Gastroesophageal sphincter (tissue), 4 donors: ENCODE measurements around the gene TARDBP. TPM values are rescaled to one million over a fixed set of nuclear protein-coding genes. Genes with fewer than 3 reads are reported as not detected.

Experiments
- ATAC-seq: fragments of 150-250 bp; one replicate; pipeline ENCODE4 v1.9.1; 2016; ENCODE audit warnings: mild to moderate bottlenecking, moderate library complexity
- H3K27ac ChIP-seq, 4 donors: fragments of 200-600 bp; sonication (generic) in 3 of 4; 1 replicate in 3 of 4; 2 replicates in 1 of 4; pipeline ENCODE4 v1.5.1; 2016 to 2019
- H3K27me3 ChIP-seq: fragments of 200-600 bp; sonication (generic); one replicate; pipeline ENCODE4 v1.5.1; 2019
- H3K36me3 ChIP-seq, 2 donors: fragments of 200-600 bp; sonication (generic); one replicate each; pipeline ENCODE4 v1.5.1; 2019; ENCODE audit warnings: control low read depth in 1 of 2
- H3K4me1 ChIP-seq, 3 donors: fragments of 200-600 bp; sonication (generic); 1 replicate in 2 of 3; 2 replicates in 1 of 3; pipeline ENCODE4 v1.5.1; 2016 to 2019; ENCODE audit warnings: control low read depth in 2 of 3
- H3K4me3 ChIP-seq, 2 donors: fragments of 200-600 bp; sonication (generic); one replicate each; pipeline ENCODE4 v1.5.1; 2019; ENCODE audit warnings: mild to moderate bottlenecking in 1 of 2, moderate library complexity in 1 of 2
- H3K9me3 ChIP-seq, 3 donors: fragments of 200-600 bp; sonication (generic); one replicate each; pipeline ENCODE4 v1.5.1; 2017 to 2019; ENCODE audit warnings: control low read depth in 2 of 3
- EP300 ChIP-seq: sonication (generic); formaldehyde crosslinking; IDR thresholded peaks from one replicate; pipeline ENCODE4 v1.6.1; 2017; ENCODE audit warnings: antibody characterized with exemption, mild to moderate bottlenecking
- POLR2A ChIP-seq, 2 donors: fragments of 450-650 bp; IDR thresholded peaks; one replicate each; pipeline ENCODE4 v1.6.1; 2017; ENCODE audit warnings: antibody characterized with exemption in 2 of 2, mild to moderate bottlenecking in 2 of 2, moderate library complexity in 1 of 2
- POLR2AphosphoS5 ChIP-seq: sonication (generic); formaldehyde crosslinking; IDR thresholded peaks from one replicate; pipeline ENCODE4 v1.6.1; 2017; ENCODE audit warnings: antibody characterized with exemption
- WGBS, 2 donors: methylation state at CpG; one replicate each; pipeline ENCODE4 v1.1.5; 2018; ENCODE audit warnings: low coverage in 1 of 2; 5-methylcytosine and 5-hydroxymethylcytosine counted together
- total RNA-seq, 4 donors: library from RNA; depleted of rRNA; stranded (reverse); fragments of >200 nt; gene quantifications; one replicate each; pipeline ENCODE4 v1.1.0, GENCODE V29; 2016
- TF ChIP-seq, protein P1 (sequence below), 4 experiments: fragments of 200-600 bp in 2 of 4; fragments of 450-650 bp in 2 of 4; sonication (generic) in 1 of 4; IDR thresholded peaks; one replicate each; pipeline ENCODE4 v1.5.1; 2017 to 2019; ENCODE audit warnings: antibody characterized with exemption in 4 of 4, mild to moderate bottlenecking in 2 of 4, moderate library complexity in 2 of 4

The TARDBP gene
- total RNA-seq, 4 donors from 2014 or later = 60.3 to 170 (median 112) TPM

DNA sequence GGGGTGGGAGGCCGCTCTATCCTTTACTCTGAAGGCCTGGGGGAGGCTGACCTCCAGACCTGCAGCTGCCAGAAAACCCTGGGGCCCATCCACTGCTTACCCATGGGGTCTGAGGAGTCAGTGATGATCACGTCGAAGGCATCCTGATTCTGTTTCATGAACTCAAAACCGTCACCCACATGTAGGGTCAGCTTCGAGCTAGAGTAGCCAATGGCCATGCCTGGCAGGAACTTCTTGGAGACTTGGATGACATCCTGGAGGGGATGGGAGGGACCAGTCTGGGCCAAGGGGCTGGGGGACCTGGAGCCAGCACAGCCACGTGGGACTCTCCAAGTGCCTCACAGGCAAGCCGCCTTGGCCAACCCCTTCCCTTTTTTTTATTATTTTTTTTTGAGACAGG lies 44.0 kb downstream of the TARDBP start:
- peaks cover 0 to 43% of the 10 kb centered on the region in 2 donors for H3K36me3 ChIP-seq
- no peaks in the 10 kb centered on the region for H3K9me3 ChIP-seq
- H3K4me1 ChIP-seq = peaks cover 0 to 38% (median 15%) of the 10 kb centered on the region in 3 donors
- no peak overlapping the region for H3K4me3 ChIP-seq
- TF ChIP-seq POLR2A (IDR thresholded peaks at IDR 0.05) = no peak
- no peak for TF ChIP-seq EP300
- TF ChIP-seq, protein P1, sequence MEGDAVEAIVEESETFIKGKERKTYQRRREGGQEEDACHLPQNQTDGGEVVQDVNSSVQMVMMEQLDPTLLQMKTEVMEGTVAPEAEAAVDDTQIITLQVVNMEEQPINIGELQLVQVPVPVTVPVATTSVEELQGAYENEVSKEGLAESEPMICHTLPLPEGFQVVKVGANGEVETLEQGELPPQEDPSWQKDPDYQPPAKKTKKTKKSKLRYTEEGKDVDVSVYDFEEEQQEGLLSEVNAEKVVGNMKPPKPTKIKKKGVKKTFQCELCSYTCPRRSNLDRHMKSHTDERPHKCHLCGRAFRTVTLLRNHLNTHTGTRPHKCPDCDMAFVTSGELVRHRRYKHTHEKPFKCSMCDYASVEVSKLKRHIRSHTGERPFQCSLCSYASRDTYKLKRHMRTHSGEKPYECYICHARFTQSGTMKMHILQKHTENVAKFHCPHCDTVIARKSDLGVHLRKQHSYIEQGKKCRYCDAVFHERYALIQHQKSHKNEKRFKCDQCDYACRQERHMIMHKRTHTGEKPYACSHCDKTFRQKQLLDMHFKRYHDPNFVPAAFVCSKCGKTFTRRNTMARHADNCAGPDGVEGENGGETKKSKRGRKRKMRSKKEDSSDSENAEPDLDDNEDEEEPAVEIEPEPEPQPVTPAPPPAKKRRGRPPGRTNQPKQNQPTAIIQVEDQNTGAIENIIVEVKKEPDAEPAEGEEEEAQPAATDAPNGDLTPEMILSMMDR (IDR thresholded peaks at IDR 0.05) = no peak
- TF ChIP-seq POLR2AphosphoS5 = no peak
- no CpG with 5 or more reads among the region's 7 CpGs for WGBS, 2 donors
- H3K27me3 ChIP-seq = peaks cover 14% of the 10 kb centered on the region
- ATAC-seq = no peak
- H3K27ac ChIP-seq = no peak overlapping the region

- no peak for ATAC-seq
- no peak for TF ChIP-seq POLR2A (IDR thresholded peaks at IDR 0.05)
- no peak overlapping the region for H3K27ac ChIP-seq
- 60 to 92% methylated on average over 1 to 5 of the region's 8 CpGs for WGBS, 2 donors
- H3K9me3 ChIP-seq = no peaks in the 10 kb centered on the region
- peaks cover 0 to 43% of the 10 kb centered on the region in 2 donors for H3K36me3 ChIP-seq
- H3K4me1 ChIP-seq = peaks cover 0 to 44% (median 15%) of the 10 kb centered on the region in 3 donors
- peaks cover 14% of the 10 kb centered on the region for H3K27me3 ChIP-seq
- no peak overlapping the region for H3K4me3 ChIP-seq
Observed at GRCh38 chr1:11057477-11057876, 45.0 kb downstream of the TARDBP start.

GRCh38 chr1:11058026-11058425 lies 45.6 kb downstream of the TARDBP start:
- no peak for ATAC-seq
- H3K27ac ChIP-seq = no peak overlapping the region
- H3K9me3 ChIP-seq = no peaks in the 10 kb centered on the region
- H3K36me3 ChIP-seq = peaks cover 0 to 44% of the 10 kb centered on the region in 2 donors
- WGBS, 2 donors = 83% methylated on average over 8 of the region's 14 CpGs; no CpG with 5 or more reads in 1 of the 2 donors
- peaks cover 8% of the 10 kb centered on the region for H3K27me3 ChIP-seq
- no peak overlapping the region for H3K4me3 ChIP-seq
- no peak for TF ChIP-seq POLR2A (IDR thresholded peaks at IDR 0.05)
- TF ChIP-seq POLR2AphosphoS5 = no peak
- TF ChIP-seq, protein P1 (IDR thresholded peaks at IDR 0.05) = no peak
- no peak for TF ChIP-seq EP300
- peaks cover 0 to 39% (median 15%) of the 10 kb centered on the region in 3 donors for H3K4me1 ChIP-seq

- Histone ChIP-seq H3K27me3 (peaks cover 2% of the 10 kb centered on the region), H3K4me1 (peaks cover 0 to 36% (median 15%) of the 10 kb centered on the region in 3 donors), H3K4me3 (peak overlapping the region in 1 of 2 donors; percentile 96), H3K36me3 (peaks cover 0 to 50% of the 10 kb centered on the region in 2 donors), H3K27ac (peak overlapping the region in 1 of 4 donors; percentile 84), H3K9me3 (no peaks in the 10 kb centered on the region)
- WGBS, 2 donors = 81% methylated on average over 5 of the region's 28 CpGs; no CpG with 5 or more reads in 1 of the 2 donors
- TF ChIP-seq POLR2A (IDR thresholded peaks at IDR 0.05) = no peak
- TF ChIP-seq, protein P1 (IDR thresholded peaks at IDR 0.05) = no peak
- no peak for TF ChIP-seq EP300
- TF ChIP-seq POLR2AphosphoS5 = no peak
- ATAC-seq = no peak
Observed at GRCh38 chr1:11058595-11059154, 46.2 kb downstream of the TARDBP start.

DNA sequence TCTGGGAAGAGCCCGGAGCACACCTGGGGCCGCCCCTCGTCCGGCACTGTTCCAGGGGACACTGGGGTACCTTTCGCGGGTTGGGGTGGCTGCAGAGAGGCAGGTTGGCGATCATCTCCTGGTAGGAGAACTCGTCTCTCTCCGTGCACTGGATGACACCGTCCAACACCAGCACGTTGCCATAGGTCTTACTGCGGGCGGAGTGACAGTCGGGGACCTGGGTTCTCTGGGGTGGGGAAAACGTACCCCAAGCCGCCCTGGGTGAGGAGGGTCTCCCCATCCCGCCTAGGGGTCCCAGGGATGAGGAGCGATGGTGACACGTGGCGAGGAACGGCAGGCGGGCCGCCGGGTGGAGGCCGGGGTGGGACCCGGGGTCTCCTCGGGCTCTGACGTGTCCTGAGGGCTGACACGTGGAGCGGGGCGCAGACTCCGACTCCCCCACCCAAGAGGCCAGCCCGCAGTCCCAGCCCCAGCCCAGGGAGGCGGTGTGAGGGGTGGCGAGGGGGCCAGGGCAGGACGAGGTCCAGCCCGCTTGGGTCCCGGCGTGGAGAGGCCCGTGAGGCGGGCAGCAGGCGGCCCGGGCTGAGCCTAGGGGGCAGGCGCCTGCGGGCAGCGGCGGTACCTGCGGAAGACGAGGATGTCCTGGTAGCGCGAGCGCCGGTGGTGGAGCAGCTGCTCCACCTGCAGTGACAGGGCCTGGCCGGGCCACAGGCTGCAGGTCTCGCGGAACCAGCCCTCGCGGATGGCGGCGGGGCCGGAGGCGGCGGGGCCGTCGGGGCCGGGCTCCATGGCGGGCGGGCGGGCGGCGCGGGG lies 46.9 kb downstream of the TARDBP start:
- peak overlapping the region; percentile 51 to 96 for H3K4me3 ChIP-seq
- peak; percentile 31 for ATAC-seq
- H3K27me3 ChIP-seq = no peaks in the 10 kb centered on the region
- peaks cover 0 to 36% (median 15%) of the 10 kb centered on the region in 3 donors for H3K4me1 ChIP-seq
- H3K36me3 ChIP-seq = peaks cover 0 to 51% of the 10 kb centered on the region in 2 donors
- no peaks in the 10 kb centered on the region for H3K9me3 ChIP-seq
- TF ChIP-seq EP300 = no peak
- TF ChIP-seq, protein P1 (IDR thresholded peaks at IDR 0.05) = no peak
- TF ChIP-seq POLR2A (IDR thresholded peaks at IDR 0.05) = no peak
- no peak for TF ChIP-seq POLR2AphosphoS5
- H3K27ac ChIP-seq = peak overlapping the region in 3 of 4 donors; percentile 77 to 84 (median 84)
- 0% methylated on average over 2 of the region's 72 CpGs; no CpG with 5 or more reads in 1 of the 2 donors for WGBS, 2 donors
